Fibroblast of pulmonary artery (primary cell): ENCODE results near the gene IL1RL1.
A peak's percentile ranks its signal among the peaks of the same experiment; 100 is the strongest.

Experiments used
- DNase-seq: peaks from one replicate; pipeline ENCODE4 v3.0.0-alpha.2; 2010; ENCODE audit warnings: low read depth
- H3K4me3 ChIP-seq: replicated peaks from 2 replicates; pipeline ENCODE4 v1.5.1; 2011; ENCODE audit warnings: low read depth, mild to moderate bottlenecking, control low read depth, low read length, moderate library complexity
- CTCF ChIP-seq: IDR thresholded peaks from 2 replicates; pipeline ENCODE4 v1.5.1; 2011; ENCODE audit warnings: mild to moderate bottlenecking, control low read depth, low read length, inconsistent platforms; ENCODE audit errors: missing control alignments

Gene IL1RL1

GRCh38 chr2:102303589-102303988 lies 7.8 kb upstream of the IL1RL1 start:
- TF ChIP-seq CTCF, result no peak
- H3K4me3 ChIP-seq, result no peak overlapping the region
- no peak for DNase-seq

- TF ChIP-seq CTCF, result no peak
- DNase-seq, result peak; percentile 63
- H3K4me3 ChIP-seq, result no peak overlapping the region
Observed at GRCh38 chr2:102304268-102304667, 7.1 kb upstream of the IL1RL1 start.

- no peak for DNase-seq
- no peak overlapping the region for H3K4me3 ChIP-seq
- TF ChIP-seq CTCF, result no peak
Observed at GRCh38 chr2:102304711-102305611, 6.4 kb upstream of the IL1RL1 start.

- no peak overlapping the region for H3K4me3 ChIP-seq
- no peak for TF ChIP-seq CTCF
- DNase-seq, result no peak
Observed at GRCh38 chr2:102306125-102306524, 5.2 kb upstream of the IL1RL1 start.

- DNase-seq, result peak; percentile 80
- no peak for TF ChIP-seq CTCF
- H3K4me3 ChIP-seq, result no peak overlapping the region
Observed at GRCh38 chr2:102313025-102313424, 1.7 kb downstream of the IL1RL1 start.

- DNase-seq, result no peak
- H3K4me3 ChIP-seq, result no peak overlapping the region
- TF ChIP-seq CTCF, result no peak
Observed at GRCh38 chr2:102313471-102313870, 2.1 kb downstream of the IL1RL1 start.

- TF ChIP-seq CTCF, result no peak
- H3K4me3 ChIP-seq, result no peak overlapping the region
- no peak for DNase-seq
Observed at GRCh38 chr2:102313950-102314349, 2.6 kb downstream of the IL1RL1 start.
